HG03064 (cell line): ENCODE data around the gene PIP5K1B.

ENCODE experiments used
- ATAC-seq: cut with Tn5 transposase; IDR thresholded peaks from one replicate; pipeline ENCODE4 v1.9.1; 2021; ENCODE audit warnings: low read depth; ENCODE audit not compliant: unreplicated experiment

PIP5K1B gene

DNA sequence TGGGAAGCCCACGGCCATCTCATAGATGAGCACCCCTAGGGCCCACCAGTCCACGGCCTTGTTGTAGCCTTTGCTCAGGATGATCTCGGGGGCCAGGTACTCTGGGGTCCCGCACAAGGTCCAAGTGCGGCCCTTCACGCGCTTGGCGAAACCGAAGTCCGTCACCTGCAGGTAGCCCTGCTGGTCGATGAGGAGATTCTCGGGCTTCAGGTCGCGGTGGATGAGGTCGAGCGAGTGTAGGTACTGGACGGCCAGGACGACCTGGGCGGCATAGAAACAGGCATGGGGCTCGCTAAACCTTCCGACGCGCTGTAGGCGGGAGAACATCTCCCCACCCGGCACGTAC, 308.3 kb downstream of the PIP5K1B start:
- no peak for ATAC-seq

- ATAC-seq = no peak
These were observed 309.0 kb downstream of the PIP5K1B start, which contains the start of gene PRKACG for GRCh38 chr9:69014013-69014412. TSS of gene PRKACG (minus strand) at chr9:69014113. CDS start at chr9:69014092, 21 bp downstream.

DNA sequence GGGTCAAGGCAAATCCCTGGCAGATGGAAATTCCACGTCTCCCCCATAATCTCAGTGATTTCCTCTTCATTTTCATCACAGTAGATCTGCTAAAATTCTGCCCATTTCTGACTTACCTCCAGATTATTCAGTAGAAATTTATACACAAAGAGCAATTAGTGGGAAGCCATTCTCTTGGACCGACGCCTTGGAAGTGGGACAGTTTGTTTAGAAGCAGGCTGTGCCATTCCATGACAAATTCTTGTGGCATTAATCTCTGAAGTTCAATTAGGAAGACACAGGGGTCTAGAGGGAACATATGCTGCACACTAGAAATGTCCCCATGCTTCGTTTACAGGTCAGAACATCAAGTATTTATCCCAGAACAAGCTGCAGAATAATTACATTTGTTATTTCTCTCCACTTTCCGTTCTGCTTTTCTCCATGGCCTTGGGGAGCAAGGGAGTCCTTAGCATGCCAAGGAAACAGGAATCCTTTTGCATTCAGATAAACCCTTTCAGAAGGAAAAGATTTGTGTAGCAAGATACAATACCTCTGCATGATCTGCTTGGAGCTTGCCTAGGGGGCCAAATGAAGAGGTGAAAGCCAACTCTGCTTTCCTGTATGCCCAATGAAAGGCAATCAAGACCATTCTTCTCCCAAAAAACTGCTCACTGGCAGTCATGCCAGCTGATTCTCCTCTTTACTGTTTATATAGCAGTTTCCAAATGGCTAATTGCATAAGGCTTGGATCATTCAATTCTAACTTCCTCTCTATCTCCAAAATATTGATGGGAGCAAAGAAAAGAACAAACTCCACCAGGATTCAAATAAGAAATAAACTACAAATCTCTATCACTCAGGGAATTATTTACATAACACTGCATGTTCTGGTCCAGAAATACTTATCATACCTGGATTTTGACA, 311.4 kb downstream of the PIP5K1B start:
- no peak for ATAC-seq

- ATAC-seq = no peak
These were observed 313.7 kb downstream of the PIP5K1B start for GRCh38 chr9:69018737-69019136.

DNA sequence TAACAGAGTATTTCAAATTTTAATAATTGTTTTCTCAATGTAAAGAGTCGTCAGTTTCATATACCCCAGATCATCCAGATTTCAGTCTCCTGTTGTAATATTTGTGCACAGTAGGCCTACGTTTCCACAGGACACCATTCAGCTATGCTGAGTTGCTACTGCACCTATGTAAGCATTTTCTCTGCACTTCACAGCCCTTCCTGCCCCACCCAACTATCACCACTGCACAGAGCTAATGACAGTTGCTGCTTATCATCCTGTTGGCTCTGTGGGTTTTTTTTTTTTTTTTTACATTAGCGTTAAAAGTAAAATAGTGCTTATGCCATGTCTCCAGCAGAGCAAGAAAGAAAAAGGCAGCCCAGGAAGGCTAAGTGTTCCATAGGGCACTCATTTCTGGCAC, 314.8 kb downstream of the PIP5K1B start:
- no peak for ATAC-seq

- no peak for ATAC-seq
These were observed 315.5 kb downstream of the PIP5K1B start for GRCh38 chr9:69020301-69021145.

DNA sequence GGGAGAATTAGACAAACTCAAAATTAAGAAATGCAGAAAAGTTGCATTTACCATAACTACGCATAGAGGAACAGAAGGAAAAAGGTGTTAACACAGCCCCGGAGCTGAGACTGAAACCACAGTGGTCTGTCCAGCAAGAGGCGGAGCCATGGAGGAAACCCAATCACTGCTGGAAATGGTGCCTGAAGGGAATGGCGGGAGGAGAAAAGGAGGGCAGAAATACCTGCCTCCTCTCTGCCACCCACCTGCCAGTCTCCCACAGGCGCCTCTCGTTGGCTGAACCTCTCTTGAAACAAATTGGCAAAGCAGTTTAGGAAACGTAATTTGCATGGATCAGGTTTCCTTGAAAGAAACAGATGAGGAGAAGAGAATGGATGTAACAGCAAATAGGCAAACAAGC, 318.6 kb downstream of the PIP5K1B start:
- ATAC-seq = no peak

GRCh38 chr9:69027355-69028097, 322.5 kb downstream of the PIP5K1B start:
- ATAC-seq = no peak

DNA sequence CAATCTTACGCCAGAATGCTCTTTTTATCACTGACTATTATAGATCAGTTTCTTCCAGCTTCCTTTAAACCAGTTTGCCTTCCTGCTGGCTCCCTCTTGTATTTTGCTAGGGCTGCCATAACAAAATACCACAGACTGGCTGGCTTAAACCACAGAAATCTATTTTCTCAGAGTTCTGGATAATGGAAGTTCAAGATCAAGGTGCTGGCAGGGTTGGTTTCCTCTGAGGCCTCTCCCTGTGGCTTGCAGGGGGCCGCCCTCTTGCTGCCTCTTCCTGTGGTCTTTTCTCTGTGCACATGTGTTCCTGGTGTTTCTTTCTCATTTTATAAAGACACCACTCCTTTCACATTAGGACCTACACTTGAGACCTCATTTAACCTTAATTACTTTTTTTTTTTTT, 323.7 kb downstream of the PIP5K1B start:
- no peak for ATAC-seq

DNA sequence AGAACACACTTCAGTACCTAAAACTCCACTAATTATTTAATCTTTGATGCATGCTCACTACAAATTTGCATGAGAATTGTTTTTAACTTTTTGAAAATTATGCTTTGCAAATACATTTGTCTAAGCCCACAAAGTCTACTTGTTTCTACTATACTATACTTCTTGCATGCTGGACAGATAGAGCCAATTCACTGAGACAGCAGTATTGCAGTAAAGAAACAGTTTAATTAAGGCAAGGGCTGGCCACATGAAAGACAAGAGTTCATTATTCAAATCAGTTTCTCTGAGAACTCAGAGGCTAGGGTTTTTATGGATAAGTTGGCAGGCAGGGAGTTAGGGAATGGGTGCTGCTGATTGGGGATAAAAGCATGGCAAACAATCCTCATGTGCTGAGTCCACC, 324.5 kb downstream of the PIP5K1B start:
- no peak for ATAC-seq

- ATAC-seq = no peak
These were observed 326.0 kb downstream of the PIP5K1B start for GRCh38 chr9:69030851-69031645.

DNA sequence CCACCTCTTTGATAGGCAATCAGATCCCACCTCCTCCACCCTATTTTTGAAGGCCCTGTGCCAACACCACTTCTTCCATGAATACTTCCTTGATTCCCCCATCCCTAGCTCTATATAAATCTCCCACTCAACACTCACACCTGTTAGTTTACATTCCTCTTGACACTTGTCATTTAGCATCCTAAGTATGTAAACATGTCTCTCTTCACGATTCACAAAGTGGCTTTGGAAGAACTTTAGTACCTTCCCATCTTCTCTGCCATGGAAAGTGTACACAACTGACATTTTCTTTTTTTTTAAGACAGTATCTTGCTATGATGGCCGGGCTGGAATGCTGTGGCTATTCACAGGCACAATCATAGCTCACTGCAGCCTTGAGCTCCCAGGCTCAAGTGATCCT, 329.0 kb downstream of the PIP5K1B start:
- no peak for ATAC-seq

DNA sequence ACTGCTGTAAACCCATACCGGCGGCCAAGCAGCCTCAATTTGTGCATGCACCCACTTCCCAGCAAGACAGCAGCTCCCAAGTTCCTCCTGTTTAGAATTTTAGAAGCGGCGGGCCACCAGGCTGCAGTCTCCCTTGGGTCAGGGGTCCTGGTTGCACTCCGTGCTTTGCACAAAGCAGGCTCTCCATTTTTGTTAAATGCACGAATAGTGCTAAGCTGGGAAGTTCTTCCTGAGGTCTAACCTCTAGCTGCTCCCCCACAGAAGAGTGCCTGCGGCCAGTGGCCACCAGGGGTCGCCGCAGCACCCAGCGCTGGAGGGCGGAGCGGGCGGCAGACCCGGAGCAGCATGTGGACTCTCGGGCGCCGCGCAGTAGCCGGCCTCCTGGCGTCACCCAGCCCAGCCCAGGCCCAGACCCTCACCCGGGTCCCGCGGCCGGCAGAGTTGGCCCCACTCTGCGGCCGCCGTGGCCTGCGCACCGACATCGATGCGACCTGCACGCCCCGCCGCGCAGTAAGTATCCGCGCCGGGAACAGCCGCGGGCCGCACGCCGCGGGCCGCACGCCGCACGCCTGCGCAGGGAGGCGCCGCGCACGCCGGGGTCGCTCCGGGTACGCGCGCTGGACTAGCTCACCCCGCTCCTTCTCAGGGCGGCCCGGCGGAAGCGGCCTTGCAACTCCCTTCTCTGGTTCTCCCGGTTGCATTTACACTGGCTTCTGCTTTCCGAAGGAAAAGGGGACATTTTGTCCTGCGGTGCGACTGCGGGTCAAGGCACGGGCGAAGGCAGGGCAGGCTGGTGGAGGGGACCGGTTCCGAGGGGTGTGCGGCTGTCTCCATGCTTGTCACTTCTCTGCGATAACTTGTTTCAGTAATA, 330.6 kb downstream of the PIP5K1B start, which contains the start of gene FXN:
TSS of gene FXN (plus strand) at position 315 of the 871 bp plus-strand sequence. CDS start at position 346, 31 bp downstream.
- peak; percentile 93 for ATAC-seq

- ATAC-seq = peak; percentile 6
These were observed 331.3 kb downstream of the PIP5K1B start for GRCh38 chr9:69036309-69036708.

DNA sequence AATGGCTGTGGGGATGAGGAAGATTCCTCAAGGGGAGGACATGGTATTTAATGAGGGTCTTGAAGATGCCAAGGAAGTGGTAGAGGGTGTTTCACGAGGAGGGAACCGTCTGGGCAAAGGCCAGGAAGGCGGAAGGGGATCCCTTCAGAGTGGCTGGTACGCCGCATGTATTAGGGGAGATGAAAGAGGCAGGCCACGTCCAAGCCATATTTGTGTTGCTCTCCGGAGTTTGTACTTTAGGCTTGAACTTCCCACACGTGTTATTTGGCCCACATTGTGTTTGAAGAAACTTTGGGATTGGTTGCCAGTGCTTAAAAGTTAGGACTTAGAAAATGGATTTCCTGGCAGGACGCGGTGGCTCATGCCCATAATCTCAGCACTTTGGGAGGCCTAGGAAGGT, 331.8 kb downstream of the PIP5K1B start:
- ATAC-seq = no peak

- ATAC-seq = no peak
These were observed 335.6 kb downstream of the PIP5K1B start for GRCh38 chr9:69040646-69041045.

GRCh38 chr9:69044240-69045219, 339.5 kb downstream of the PIP5K1B start:
- ATAC-seq = no peak

- ATAC-seq = no peak
These were observed 340.8 kb downstream of the PIP5K1B start for GRCh38 chr9:69045821-69046220.
